Liver (tissue), 9 donors: Measurements from ENCODE around the gene NUP93. TPM values are rescaled to one million over a fixed set of nuclear protein-coding genes. Genes with fewer than 3 reads are reported as not detected.

ENCODE experiments used
- DNase-seq: peaks from one replicate; pipeline ENCODE4 v3.0.0-alpha.2; 2017; ENCODE audit warnings: low spot score
- H3K27ac ChIP-seq, 2 donors: one replicate each; pipeline ENCODE4 v1.7.0; 2013; ENCODE audit warnings: inconsistent platforms in 2 of 2, low read length in 2 of 2, control low read depth in 1 of 2, low read depth in 1 of 2, mild to moderate bottlenecking in 1 of 2
- H3K27me3 ChIP-seq, 4 donors: one replicate each; pipeline versions ENCODE4 v1.6.1 to v1.7.0; 2013; ENCODE audit warnings: low read length in 3 of 4, inconsistent platforms in 1 of 4, mild to moderate bottlenecking in 1 of 4, moderate library complexity in 1 of 4; ENCODE audit not compliant: control insufficient read depth in 4 of 4, insufficient read depth in 4 of 4
- H3K36me3 ChIP-seq, 4 donors: one replicate each; pipeline versions ENCODE4 v1.6.1 to v1.7.0; 2013; ENCODE audit warnings: low read length in 3 of 4, mild to moderate bottlenecking in 3 of 4, low read depth in 1 of 4, moderate library complexity in 1 of 4; ENCODE audit not compliant: control insufficient read depth in 4 of 4, insufficient read depth in 3 of 4
- H3K4me1 ChIP-seq, 4 donors: one replicate each; pipeline versions ENCODE4 v1.6.1 to v1.7.0; 2013; ENCODE audit warnings: low read length in 3 of 4, mild to moderate bottlenecking in 3 of 4, moderate library complexity in 1 of 4; ENCODE audit not compliant: control insufficient read depth in 4 of 4, insufficient read depth in 4 of 4
- H3K4me3 ChIP-seq, 3 donors: one replicate each; pipeline versions ENCODE4 v1.6.1 to v1.7.0; 2013; ENCODE audit warnings: low read length in 3 of 3, control low read depth in 1 of 3, low read depth in 1 of 3, mild to moderate bottlenecking in 1 of 3
- H3K9ac ChIP-seq, 2 donors: one replicate each; pipeline ENCODE4 v1.7.0; 2013; ENCODE audit warnings: low read length in 2 of 2, mild to moderate bottlenecking in 2 of 2, moderate library complexity in 2 of 2, control low read depth in 1 of 2, low read depth in 1 of 2
- H3K9me3 ChIP-seq, 4 donors: one replicate each; pipeline versions ENCODE4 v1.6.1 to v1.7.0; 2013; ENCODE audit warnings: low read length in 3 of 4; ENCODE audit not compliant: control insufficient read depth in 4 of 4
- EGR1 ChIP-seq, 2 donors: IDR thresholded peaks; 2 replicates each; pipeline ENCODE4 v1.6.1; 2016 to 2018; ENCODE audit warnings: antibody characterized with exemption in 2 of 2, low read depth in 2 of 2
- FOXA1 ChIP-seq: IDR thresholded peaks from 2 replicates; pipeline ENCODE4 v1.6.1; 2016; ENCODE audit warnings: antibody characterized with exemption
- FOXA2 ChIP-seq: IDR thresholded peaks from 2 replicates; pipeline ENCODE4 v1.6.1; 2016; ENCODE audit warnings: antibody characterized with exemption
- GABPA ChIP-seq, 2 donors: IDR thresholded peaks in 1 of 2; conservative IDR thresholded peaks in 1 of 2; 2 replicates each; pipeline ENCODE4 v1.6.1; 2016; ENCODE audit warnings: antibody characterized with exemption in 2 of 2, mild to moderate bottlenecking in 1 of 2, moderate library complexity in 1 of 2
- HNF4A ChIP-seq, 2 donors: conservative IDR thresholded peaks; 2 replicates each; pipeline ENCODE4 v1.6.1; 2016; ENCODE audit warnings: antibody characterized with exemption in 2 of 2, mild to moderate bottlenecking in 2 of 2
- HNF4G ChIP-seq: IDR thresholded peaks from 2 replicates; pipeline ENCODE4 v1.6.1; 2016; ENCODE audit warnings: antibody characterized with exemption
- JUND ChIP-seq, 2 donors: IDR thresholded peaks; 2 replicates each; pipeline ENCODE4 v1.6.1; 2016; ENCODE audit warnings: antibody characterized with exemption in 2 of 2
- NR2F2 ChIP-seq: IDR thresholded peaks from 2 replicates; pipeline ENCODE4 v1.6.1; 2016; ENCODE audit warnings: antibody characterized with exemption
- RAD21 ChIP-seq, 2 donors: IDR thresholded peaks; 2 replicates each; pipeline ENCODE4 v1.6.1; 2016; ENCODE audit warnings: antibody characterized with exemption in 2 of 2, mild to moderate bottlenecking in 2 of 2
- RXRA ChIP-seq, 2 donors: IDR thresholded peaks; 2 replicates each; pipeline ENCODE4 v1.6.1; 2017 to 2018; ENCODE audit warnings: antibody characterized with exemption in 2 of 2, mild to moderate bottlenecking in 1 of 2
- SP1 ChIP-seq: IDR thresholded peaks from 2 replicates; pipeline ENCODE4 v1.6.1; 2018; ENCODE audit warnings: antibody characterized with exemption, mild to moderate bottlenecking
- TAF1 ChIP-seq: conservative IDR thresholded peaks from 2 replicates; pipeline ENCODE4 v1.6.1; 2016; ENCODE audit warnings: antibody characterized with exemption, mild to moderate bottlenecking
- ZBTB33 ChIP-seq: IDR thresholded peaks from 2 replicates; pipeline ENCODE4 v1.6.1; 2016; ENCODE audit warnings: antibody characterized with exemption
- WGBS: extraction: QIAGEN DNeasy Blood & Tissue Kit; methylation state at CpG from one replicate; pipeline ENCODE4 v1.1.7; 2013; 5-methylcytosine and 5-hydroxymethylcytosine counted together
- polyA plus RNA-seq, 2 donors: library from polyadenylated mRNA; stranded (reverse) in 1 of 2; unstranded in 1 of 2; fragments of 200-250 nt in 1 of 2; fragments of >200 nt in 1 of 2; fragmentation: Nextera tagmentation in 1 of 2; extraction: Ambion mirVana in 1 of 2; gene quantifications; one replicate each; pipeline versions ENCODE4 v1.2.1 to v1.2.3, GENCODE V29; 2013 to 2015
- total RNA-seq, 2 donors: library from RNA; depleted of rRNA; stranded (reverse); fragments of >200 nt; gene quantifications; one replicate each; pipeline ENCODE4 v1.2.3, GENCODE V29; 2014
- TF ChIP-seq, protein P1 (sequence below): IDR thresholded peaks from 2 replicates; pipeline ENCODE4 v1.6.1; 2016; ENCODE audit warnings: antibody characterized with exemption
- TF ChIP-seq, protein P2 (sequence below): IDR thresholded peaks from 2 replicates; pipeline ENCODE4 v1.6.1; 2016; ENCODE audit warnings: antibody characterized with exemption
- TF ChIP-seq, protein P3 (sequence below): IDR thresholded peaks from 2 replicates; pipeline ENCODE4 v1.6.1; 2016; ENCODE audit warnings: antibody characterized with exemption, mild to moderate bottlenecking
- TF ChIP-seq, protein P4 (sequence below): fragments of 150-350 bp; IDR thresholded peaks from 2 replicates; pipeline ENCODE4 v1.5.1; 2017; ENCODE audit warnings: improper control_type of control experiment, low read depth, low read length; ENCODE audit not compliant: missing input control
- donor health status: healthy.
- donor health status: healthy.
- donor health status: healthy.
- donor health status: healthy.
- donor health status: healthy.

NUP93 gene
- total and polyA plus RNA-seq, 4 donors = 8.2 to 31.8 (median 9.8) TPM

DNA sequence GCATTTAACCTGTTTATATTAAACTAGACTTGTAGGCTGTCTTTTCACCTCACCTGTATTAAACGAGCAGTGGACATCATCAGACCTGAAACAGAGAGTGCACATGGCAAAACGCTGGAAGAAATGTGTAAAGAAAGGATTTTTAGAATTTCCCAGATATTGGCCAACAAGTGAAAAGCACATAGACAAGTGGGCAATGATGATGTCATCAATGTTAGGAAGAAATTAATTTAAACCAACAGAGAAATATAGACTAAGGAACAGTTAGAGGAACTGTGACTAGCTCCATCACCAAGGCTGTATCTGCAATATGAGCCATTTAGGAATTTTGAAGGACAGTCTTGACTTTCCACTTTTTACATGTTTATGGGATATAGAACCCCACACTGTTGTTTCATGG, 67.9 kb downstream of the NUP93 start:
- no peaks in the 10 kb centered on the region for H3K27me3 ChIP-seq
- H3K4me1 ChIP-seq = peaks cover 0 to 7% (median 4%) of the 10 kb centered on the region in 4 donors
- no peaks in the 10 kb centered on the region for H3K9me3 ChIP-seq
- H3K27ac ChIP-seq = no peak overlapping the region
- 92% methylated on average over 2 of the region's 2 CpGs for WGBS
- DNase-seq = no peak
- H3K9ac ChIP-seq = no peak overlapping the region
- no peak overlapping the region for H3K4me3 ChIP-seq
- TF ChIP-seq EGR1 (IDR thresholded peaks at IDR 0.05; ENCODE audit: low read depth in 2 of 2) = no peak
- TF ChIP-seq SP1 = no peak
- TF ChIP-seq ZBTB33 = no peak
- H3K36me3 ChIP-seq = no peaks in the 10 kb centered on the region

DNA sequence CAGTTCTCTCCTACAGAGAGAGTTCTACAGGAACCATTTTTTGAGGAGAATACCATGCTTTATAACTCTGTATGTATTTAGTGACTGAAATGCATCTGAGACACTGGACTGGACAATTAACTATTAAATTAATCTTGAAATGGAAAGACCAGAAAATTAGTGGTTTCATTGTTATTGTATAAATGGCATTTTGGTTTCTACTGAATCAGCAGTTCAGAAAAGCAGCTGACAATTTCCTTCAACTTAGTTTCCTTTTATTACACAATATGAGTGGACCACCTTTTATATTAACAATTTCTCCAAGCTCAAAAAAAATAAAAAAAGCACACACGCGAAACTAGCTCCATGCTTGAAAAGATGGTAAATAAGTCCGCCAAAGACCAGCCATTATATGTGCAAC, 69.0 kb downstream of the NUP93 start:
- no peak overlapping the region for H3K27ac ChIP-seq
- no peaks in the 10 kb centered on the region for H3K9me3 ChIP-seq
- no peak for TF ChIP-seq NR2F2
- no peak for TF ChIP-seq FOXA2
- no peak for TF ChIP-seq EGR1 (IDR thresholded peaks at IDR 0.05; ENCODE audit: low read depth in 2 of 2)
- no peak for TF ChIP-seq RAD21 (IDR thresholded peaks at IDR 0.05)
- TF ChIP-seq, protein P1, sequence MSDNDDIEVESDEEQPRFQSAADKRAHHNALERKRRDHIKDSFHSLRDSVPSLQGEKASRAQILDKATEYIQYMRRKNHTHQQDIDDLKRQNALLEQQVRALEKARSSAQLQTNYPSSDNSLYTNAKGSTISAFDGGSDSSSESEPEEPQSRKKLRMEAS = no peak
- no peak for TF ChIP-seq ZBTB33
- TF ChIP-seq, protein P2, sequence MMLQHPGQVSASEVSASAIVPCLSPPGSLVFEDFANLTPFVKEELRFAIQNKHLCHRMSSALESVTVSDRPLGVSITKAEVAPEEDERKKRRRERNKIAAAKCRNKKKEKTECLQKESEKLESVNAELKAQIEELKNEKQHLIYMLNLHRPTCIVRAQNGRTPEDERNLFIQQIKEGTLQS = no peak
- TF ChIP-seq JUND (IDR thresholded peaks at IDR 0.05) = no peak
- TF ChIP-seq FOXA1 = no peak
- no peak for TF ChIP-seq RXRA (IDR thresholded peaks at IDR 0.05)

GRCh38 chr16:56800355-56800754, 70.4 kb downstream of the NUP93 start:
- no peak overlapping the region for H3K9ac ChIP-seq
- H3K36me3 ChIP-seq = no peaks in the 10 kb centered on the region
- peak overlapping the region in 1 of 2 donors; percentile 23 for H3K27ac ChIP-seq
- H3K4me3 ChIP-seq = no peak overlapping the region
- H3K9me3 ChIP-seq = no peaks in the 10 kb centered on the region
- H3K4me1 ChIP-seq = peaks cover 0 to 7% (median 4%) of the 10 kb centered on the region in 4 donors
- no peak for DNase-seq
- no peaks in the 10 kb centered on the region for H3K27me3 ChIP-seq
- WGBS = 55% methylated on average over 1 of the region's 1 CpG
- TF ChIP-seq HNF4A (conservative IDR thresholded peaks at IDR 0.05) (peak; percentile 57 to 61), JUND (IDR thresholded peaks at IDR 0.05) (no peak), FOXA2 (no peak), GABPA (IDR thresholded peaks at IDR 0.05 in 1 of 2, conservative IDR thresholded peaks at IDR 0.05 in 1 of 2) (no peak), RXRA (IDR thresholded peaks at IDR 0.05) (peak in 1 of 2 donors; percentile 20), TAF1 (no peak), HNF4G (peak; percentile 22)
- TF ChIP-seq, protein P3, sequence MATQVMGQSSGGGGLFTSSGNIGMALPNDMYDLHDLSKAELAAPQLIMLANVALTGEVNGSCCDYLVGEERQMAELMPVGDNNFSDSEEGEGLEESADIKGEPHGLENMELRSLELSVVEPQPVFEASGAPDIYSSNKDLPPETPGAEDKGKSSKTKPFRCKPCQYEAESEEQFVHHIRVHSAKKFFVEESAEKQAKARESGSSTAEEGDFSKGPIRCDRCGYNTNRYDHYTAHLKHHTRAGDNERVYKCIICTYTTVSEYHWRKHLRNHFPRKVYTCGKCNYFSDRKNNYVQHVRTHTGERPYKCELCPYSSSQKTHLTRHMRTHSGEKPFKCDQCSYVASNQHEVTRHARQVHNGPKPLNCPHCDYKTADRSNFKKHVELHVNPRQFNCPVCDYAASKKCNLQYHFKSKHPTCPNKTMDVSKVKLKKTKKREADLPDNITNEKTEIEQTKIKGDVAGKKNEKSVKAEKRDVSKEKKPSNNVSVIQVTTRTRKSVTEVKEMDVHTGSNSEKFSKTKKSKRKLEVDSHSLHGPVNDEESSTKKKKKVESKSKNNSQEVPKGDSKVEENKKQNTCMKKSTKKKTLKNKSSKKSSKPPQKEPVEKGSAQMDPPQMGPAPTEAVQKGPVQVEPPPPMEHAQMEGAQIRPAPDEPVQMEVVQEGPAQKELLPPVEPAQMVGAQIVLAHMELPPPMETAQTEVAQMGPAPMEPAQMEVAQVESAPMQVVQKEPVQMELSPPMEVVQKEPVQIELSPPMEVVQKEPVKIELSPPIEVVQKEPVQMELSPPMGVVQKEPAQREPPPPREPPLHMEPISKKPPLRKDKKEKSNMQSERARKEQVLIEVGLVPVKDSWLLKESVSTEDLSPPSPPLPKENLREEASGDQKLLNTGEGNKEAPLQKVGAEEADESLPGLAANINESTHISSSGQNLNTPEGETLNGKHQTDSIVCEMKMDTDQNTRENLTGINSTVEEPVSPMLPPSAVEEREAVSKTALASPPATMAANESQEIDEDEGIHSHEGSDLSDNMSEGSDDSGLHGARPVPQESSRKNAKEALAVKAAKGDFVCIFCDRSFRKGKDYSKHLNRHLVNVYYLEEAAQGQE = no peak
- TF ChIP-seq, protein P1 = no peak
- TF ChIP-seq, protein P2 = no peak
- TF ChIP-seq, protein P4, sequence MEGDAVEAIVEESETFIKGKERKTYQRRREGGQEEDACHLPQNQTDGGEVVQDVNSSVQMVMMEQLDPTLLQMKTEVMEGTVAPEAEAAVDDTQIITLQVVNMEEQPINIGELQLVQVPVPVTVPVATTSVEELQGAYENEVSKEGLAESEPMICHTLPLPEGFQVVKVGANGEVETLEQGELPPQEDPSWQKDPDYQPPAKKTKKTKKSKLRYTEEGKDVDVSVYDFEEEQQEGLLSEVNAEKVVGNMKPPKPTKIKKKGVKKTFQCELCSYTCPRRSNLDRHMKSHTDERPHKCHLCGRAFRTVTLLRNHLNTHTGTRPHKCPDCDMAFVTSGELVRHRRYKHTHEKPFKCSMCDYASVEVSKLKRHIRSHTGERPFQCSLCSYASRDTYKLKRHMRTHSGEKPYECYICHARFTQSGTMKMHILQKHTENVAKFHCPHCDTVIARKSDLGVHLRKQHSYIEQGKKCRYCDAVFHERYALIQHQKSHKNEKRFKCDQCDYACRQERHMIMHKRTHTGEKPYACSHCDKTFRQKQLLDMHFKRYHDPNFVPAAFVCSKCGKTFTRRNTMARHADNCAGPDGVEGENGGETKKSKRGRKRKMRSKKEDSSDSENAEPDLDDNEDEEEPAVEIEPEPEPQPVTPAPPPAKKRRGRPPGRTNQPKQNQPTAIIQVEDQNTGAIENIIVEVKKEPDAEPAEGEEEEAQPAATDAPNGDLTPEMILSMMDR = no peak

More for the DNA sequence above, 69.0 kb downstream of the NUP93 start:
- Histone ChIP-seq H3K9ac (no peak overlapping the region), H3K36me3 (no peaks in the 10 kb centered on the region), H3K4me3 (no peak overlapping the region), H3K27me3 (no peaks in the 10 kb centered on the region), H3K4me1 (peaks cover 0 to 7% (median 4%) of the 10 kb centered on the region in 4 donors)
- DNase-seq = no peak
- 86% methylated on average over 3 of the region's 3 CpGs for WGBS
